ENCODE data around the gene FAM237B. TPM values are rescaled to one million over a fixed set of nuclear protein-coding genes. Genes with fewer than 3 reads are reported as not detected.
"Not testable (repeated sequence)": the region's sequence is repeated elsewhere in the genome, so short reads cannot be mapped to it uniquely, and the experiment has no call there.

Gene FAM237B
- not detected for total RNA-seq
- long read RNA-seq: 0 reads

- Histone ChIP-seq H3K27ac (no peak within 1 kb of the TSS), H3K4me1 (peaks cover 8% of the 10 kb centered on the region), H3K9me3 (no peaks in the 10 kb centered on the region), H3K4me3 (peak within 1 kb of the TSS; percentile 17), H3K36me3 (no peaks in the 10 kb centered on the region), H3K27me3 (ENCODE audit: low read depth) (peaks cover 35% of the 10 kb centered on the region)
- TF ChIP-seq CTCF (IDR thresholded peaks at IDR 0.05): no peak
- intact Hi-C loops (cut with DNase I): no loop called here
- DNase-seq: peak; percentile 44
- ATAC-seq: peak; percentile 25 to 44
Observed at GRCh38 chr7:90320801-90321494, at the start of gene FAM237B. FAM237B (minus strand) TSS chr7:90321304; CDS start chr7:90319748, 1,556 bp downstream.

DNA sequence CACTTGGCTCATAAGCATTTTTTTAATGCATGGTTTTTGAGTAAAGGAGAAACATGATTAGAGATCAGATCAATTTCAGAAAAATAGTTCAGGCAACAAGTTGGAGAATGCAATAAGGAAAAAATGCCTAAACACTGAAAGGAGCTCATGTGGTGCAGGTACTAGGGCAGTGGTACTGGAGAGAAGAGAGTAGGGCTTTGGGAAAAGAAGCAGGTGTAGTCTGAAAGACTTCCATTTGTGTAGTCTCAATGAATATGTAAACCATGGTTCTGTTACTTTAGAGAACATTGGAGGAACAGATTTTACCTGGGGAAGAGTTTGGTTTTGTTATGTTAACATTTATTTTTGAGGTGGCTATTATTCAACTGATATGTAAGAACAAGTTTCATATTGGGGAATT, 30.9 kb upstream of the FAM237B start:
- Histone ChIP-seq H3K36me3 (peaks cover 29% of the 10 kb centered on the region), H3K9me3 (no peaks in the 10 kb centered on the region), H3K4me3 (no peak overlapping the region), H3K27me3 (ENCODE audit: low read depth) (no peaks in the 10 kb centered on the region), H3K27ac (no peak overlapping the region), H3K4me1 (peaks cover 11% of the 10 kb centered on the region)
- no peak for ATAC-seq
- TF ChIP-seq CTCF (IDR thresholded peaks at IDR 0.05): no peak
- intact Hi-C loops (cut with DNase I): no loop called here
- DNase-seq: no peak

DNA sequence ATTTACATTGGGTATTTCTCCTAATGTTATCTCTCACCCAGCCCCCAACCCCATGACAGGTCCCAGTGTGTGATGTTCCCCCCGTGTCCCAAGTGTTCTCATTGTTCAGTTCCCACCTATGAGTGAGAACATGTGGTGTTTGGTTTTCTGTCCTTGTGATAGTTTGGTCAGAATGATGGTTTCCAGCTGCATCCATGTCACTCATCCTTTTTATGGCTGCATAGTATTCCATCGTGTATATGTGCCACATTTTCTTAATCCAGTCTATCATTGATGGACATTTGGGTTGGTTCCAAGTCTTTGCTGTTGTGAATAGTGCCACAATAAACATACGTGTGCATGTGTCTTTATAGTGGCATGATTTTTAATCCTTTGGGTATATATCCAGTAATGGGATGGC, 28.9 kb upstream of the FAM237B start:
- H3K9me3 ChIP-seq; intact Hi-C loops (cut with DNase I); H3K27ac ChIP-seq; DNase-seq; H3K27me3 ChIP-seq (ENCODE audit: low read depth); ATAC-seq; H3K4me3 ChIP-seq: not testable (repeated sequence)
- Histone ChIP-seq H3K36me3 (peaks cover 11% of the 10 kb centered on the region), H3K4me1 (peaks cover 20% of the 10 kb centered on the region)

- no peak for TF ChIP-seq CTCF (IDR thresholded peaks at IDR 0.05)
- intact Hi-C loops (cut with DNase I): no loop called here
- ATAC-seq (no peak), DNase-seq (no peak)
- peaks cover 20% of the 10 kb centered on the region for H3K4me1 ChIP-seq
- no peak overlapping the region for H3K4me3 ChIP-seq
- H3K27ac ChIP-seq: no peak overlapping the region
- no peaks in the 10 kb centered on the region for H3K9me3 ChIP-seq
- H3K36me3 ChIP-seq: peaks cover 8% of the 10 kb centered on the region
- no peaks in the 10 kb centered on the region for H3K27me3 ChIP-seq (ENCODE audit: low read depth)
Observed at GRCh38 chr7:90349305-90349704, 28.2 kb upstream of the FAM237B start.

DNA sequence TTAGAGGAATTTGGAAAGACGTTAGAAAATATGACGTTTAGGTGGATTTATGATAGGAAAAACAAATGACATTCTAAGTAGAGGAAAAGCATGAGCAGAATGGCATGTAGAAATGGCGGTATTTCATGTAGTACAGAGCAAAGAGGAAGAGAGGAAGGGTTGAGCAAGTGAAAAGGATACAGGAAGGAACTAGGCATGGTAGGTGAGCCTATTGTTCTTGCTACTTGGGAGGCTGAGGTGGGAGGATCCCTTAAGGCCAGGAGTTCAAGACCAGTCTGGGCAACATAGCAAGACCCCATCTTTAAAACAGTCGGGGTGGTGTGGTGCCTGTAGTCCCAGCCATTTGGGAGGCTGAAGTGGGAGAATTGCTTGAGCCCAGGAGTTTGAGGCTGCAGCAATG, 26.7 kb upstream of the FAM237B start:
- H3K4me3 ChIP-seq: peak overlapping the region; percentile 66
- no peaks in the 10 kb centered on the region for H3K36me3 ChIP-seq
- H3K27me3 ChIP-seq (ENCODE audit: low read depth): no peaks in the 10 kb centered on the region
- no peak for DNase-seq
- no peak overlapping the region for H3K27ac ChIP-seq
- intact Hi-C loops (cut with DNase I): no loop called here
- peaks cover 20% of the 10 kb centered on the region for H3K4me1 ChIP-seq
- no peak for TF ChIP-seq CTCF (IDR thresholded peaks at IDR 0.05)
- H3K9me3 ChIP-seq: no peaks in the 10 kb centered on the region
- no peak for ATAC-seq

GRCh38 chr7:90346336-90347125, 25.4 kb upstream of the FAM237B start, which contains the start of gene GTPBP10:
GTPBP10 (plus strand) TSS chr7:90346716; CDS start chr7:90346742, 26 bp downstream.
- DNase-seq (peak; percentile 97), ATAC-seq (peak; percentile 100)
- Histone ChIP-seq H3K9me3 (no peaks in the 10 kb centered on the region), H3K27ac (peak within 1 kb of the TSS; percentile 86), H3K27me3 (ENCODE audit: low read depth) (no peaks in the 10 kb centered on the region), H3K4me3 (peak within 1 kb of the TSS; percentile 66), H3K4me1 (peaks cover 20% of the 10 kb centered on the region), H3K36me3 (no peaks in the 10 kb centered on the region)
- TF ChIP-seq CTCF (IDR thresholded peaks at IDR 0.05): peak; percentile 83
- intact Hi-C loops (cut with DNase I): no loop called here
